Measurements from ENCODE around the gene TASP1. TPM values are rescaled to one million over a fixed set of nuclear protein-coding genes. Genes with fewer than 3 reads are reported as not detected.

The TASP1 gene
- total and polyA plus RNA-seq, 8 donors: 5.8 to 13.0 (median 7.8) TPM

GRCh38 chr20:13588049-13588448 lies 50.7 kb downstream of the TASP1 start:
- FAIRE-seq: no peak
- 98 to 99% methylated on average over 2 of the region's 2 CpGs for WGBS, 2 donors
- no peak for DNase-seq
- Histone ChIP-seq H3K36me3 (no peaks in the 10 kb centered on the region), H3K9me3 (peaks cover 0 to 6% (median 0%) of the 10 kb centered on the region in 4 donors), H3K27ac (no peak overlapping the region), H3K4me3 (no peak overlapping the region), H3K27me3 (no peaks in the 10 kb centered on the region), H3K4me1 (peaks cover 0 to 3% (median 0%) of the 10 kb centered on the region in 3 donors)
- intact Hi-C loops (cut with DNase I): no loop called here
- ATAC-seq: no peak
- no peak for TF ChIP-seq CTCF (IDR thresholded peaks at IDR 0.05)

DNA sequence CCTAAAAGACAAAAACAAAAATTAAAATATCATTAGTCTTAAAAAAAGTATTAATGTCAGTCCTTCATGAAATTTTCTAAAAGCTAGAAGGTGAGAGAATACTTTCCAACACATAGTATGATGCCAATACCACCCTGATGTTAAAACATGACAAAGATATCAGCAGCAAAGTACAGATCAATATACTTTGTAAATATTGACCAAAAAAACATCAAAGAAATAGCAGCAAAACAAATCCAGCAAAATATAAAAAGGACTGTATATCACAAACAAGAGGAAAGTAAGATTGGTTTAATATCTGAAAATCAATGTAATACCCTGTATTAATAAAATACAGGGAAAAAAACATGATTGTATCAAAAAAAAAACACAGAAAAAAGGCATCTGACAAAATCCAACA lies 51.4 kb downstream of the TASP1 start:
- H3K4me1 ChIP-seq: peaks cover 0 to 3% (median 0%) of the 10 kb centered on the region in 3 donors
- intact Hi-C loops (cut with DNase I): no loop called here
- no peak for DNase-seq
- no peaks in the 10 kb centered on the region for H3K27me3 ChIP-seq
- H3K4me3 ChIP-seq: no peak overlapping the region
- TF ChIP-seq CTCF (IDR thresholded peaks at IDR 0.05): no peak
- FAIRE-seq: no peak
- no peaks in the 10 kb centered on the region for H3K36me3 ChIP-seq
- ATAC-seq: no peak
- H3K9me3 ChIP-seq: peaks cover 0 to 6% (median 0%) of the 10 kb centered on the region in 4 donors
- H3K27ac ChIP-seq: no peak overlapping the region

GRCh38 chr20:13586133-13586532 lies 52.6 kb downstream of the TASP1 start:
- Histone ChIP-seq H3K4me1 (peaks cover 0 to 3% (median 0%) of the 10 kb centered on the region in 3 donors), H3K9me3 (peaks cover 0 to 6% (median 0%) of the 10 kb centered on the region in 4 donors), H3K4me3 (no peak overlapping the region), H3K36me3 (no peaks in the 10 kb centered on the region), H3K27me3 (no peaks in the 10 kb centered on the region), H3K27ac (no peak overlapping the region)
- intact Hi-C loops (cut with DNase I): no loop called here
- DNase-seq (no peak), ATAC-seq (no peak), FAIRE-seq (no peak)
- TF ChIP-seq CTCF (IDR thresholded peaks at IDR 0.05): no peak

DNA sequence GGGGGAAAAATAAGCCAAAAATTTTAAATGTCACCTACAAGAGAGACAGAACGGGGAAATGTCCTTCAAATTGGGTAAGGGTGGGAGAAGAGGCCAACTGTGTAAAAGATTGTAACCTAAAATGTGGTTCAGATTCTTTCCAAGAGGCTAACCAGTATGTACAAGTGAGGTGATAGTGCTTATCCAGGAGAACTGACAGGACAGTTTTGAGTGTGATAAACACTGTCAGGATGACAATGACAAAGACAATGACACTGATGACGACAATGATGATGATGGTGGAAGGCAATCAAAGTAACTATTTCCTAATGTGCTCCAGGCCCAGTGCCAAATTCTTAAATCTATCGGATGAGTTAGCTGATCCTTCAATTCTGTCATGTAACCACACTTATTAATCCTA lies 57.3 kb downstream of the TASP1 start:
- Histone ChIP-seq H3K36me3 (peaks cover 0 to 4% (median 0%) of the 10 kb centered on the region in 3 donors), H3K4me3 (no peak overlapping the region), H3K27ac (no peak overlapping the region), H3K27me3 (no peaks in the 10 kb centered on the region), H3K9me3 (peaks cover 0 to 4% (median 0%) of the 10 kb centered on the region in 4 donors), H3K4me1 (no peaks in the 10 kb centered on the region)
- no peak for TF ChIP-seq CTCF (IDR thresholded peaks at IDR 0.05)
- intact Hi-C loops (cut with DNase I): no loop called here
- FAIRE-seq: no peak
- no peak for ATAC-seq
- 68 to 77% methylated on average over 3 of the region's 3 CpGs for WGBS, 2 donors
- no peak for DNase-seq

GRCh38 chr20:13580707-13581106 lies 58.0 kb downstream of the TASP1 start:
- H3K4me1 ChIP-seq: no peaks in the 10 kb centered on the region
- FAIRE-seq (no peak), DNase-seq (no peak), ATAC-seq (no peak)
- no peak for TF ChIP-seq CTCF (IDR thresholded peaks at IDR 0.05)
- intact Hi-C loops (cut with DNase I): no loop called here
- H3K27ac ChIP-seq: no peak overlapping the region
- no peaks in the 10 kb centered on the region for H3K9me3 ChIP-seq
- H3K36me3 ChIP-seq: peaks cover 0 to 4% (median 0%) of the 10 kb centered on the region in 3 donors
- H3K27me3 ChIP-seq: no peaks in the 10 kb centered on the region
- H3K4me3 ChIP-seq: no peak overlapping the region
- 94 to 98% methylated on average over 5 of the region's 5 CpGs for WGBS, 2 donors

Measured in pancreas (tissue), 10 donors.